Ectodermal cell (in vitro differentiated cells): Measurements from ENCODE around the gene DHX36.

Source experiments
- H3K27ac ChIP-seq: 2 replicates; pipeline ENCODE4 v1.7.0; 2013; ENCODE audit warnings: mild to moderate bottlenecking, low read depth, low read length; ENCODE audit not compliant: insufficient read depth, poor library complexity, severe bottlenecking
- H3K27me3 ChIP-seq: 2 replicates; pipeline ENCODE4 v1.7.0; 2013; ENCODE audit warnings: mild to moderate bottlenecking, low read length; ENCODE audit not compliant: insufficient read depth, control insufficient read depth, poor library complexity, severe bottlenecking
- H3K36me3 ChIP-seq: one replicate; pipeline ENCODE4 v1.7.0; 2013; ENCODE audit warnings: low read length; ENCODE audit not compliant: control insufficient read depth, insufficient read depth
- H3K4me1 ChIP-seq: one replicate; pipeline ENCODE4 v1.7.0; 2013; ENCODE audit warnings: low read length; ENCODE audit not compliant: control insufficient read depth, insufficient read depth
- H3K4me3 ChIP-seq: 2 replicates; pipeline ENCODE4 v1.7.0; 2013; ENCODE audit warnings: low read depth, low read length, control low read depth; ENCODE audit not compliant: insufficient read depth
- H3K9me3 ChIP-seq: 2 replicates; pipeline ENCODE4 v1.7.0; 2013; ENCODE audit warnings: mild to moderate bottlenecking, low read length, moderate library complexity; ENCODE audit not compliant: control insufficient read depth
- WGBS, 2 experiments: methylation state at CpG; one replicate each; pipeline ENCODE4 v1.1.7; 2013; ENCODE audit warnings: missing lambda C conversion rate in 2 of 2; 5-methylcytosine and 5-hydroxymethylcytosine counted together

The DHX36 gene

GRCh38 chr3:154290187-154290586, 34.1 kb downstream of the DHX36 start:
- WGBS, 2 experiments = 97 to 98% methylated on average over 5 of the region's 5 CpGs
- H3K4me3 ChIP-seq = no peak overlapping the region
- no peaks in the 10 kb centered on the region for H3K4me1 ChIP-seq
- no peaks in the 10 kb centered on the region for H3K9me3 ChIP-seq
- no peaks in the 10 kb centered on the region for H3K27me3 ChIP-seq
- no peak overlapping the region for H3K27ac ChIP-seq
- peaks cover 47% of the 10 kb centered on the region for H3K36me3 ChIP-seq

GRCh38 chr3:154285221-154285620, 39.1 kb downstream of the DHX36 start:
- no peaks in the 10 kb centered on the region for H3K27me3 ChIP-seq
- H3K36me3 ChIP-seq = peaks cover 32% of the 10 kb centered on the region
- H3K9me3 ChIP-seq = no peaks in the 10 kb centered on the region
- H3K4me1 ChIP-seq = no peaks in the 10 kb centered on the region
- no peak overlapping the region for H3K4me3 ChIP-seq
- H3K27ac ChIP-seq = no peak overlapping the region
- 96 to 100% methylated on average over 2 of the region's 2 CpGs for WGBS, 2 experiments

DNA sequence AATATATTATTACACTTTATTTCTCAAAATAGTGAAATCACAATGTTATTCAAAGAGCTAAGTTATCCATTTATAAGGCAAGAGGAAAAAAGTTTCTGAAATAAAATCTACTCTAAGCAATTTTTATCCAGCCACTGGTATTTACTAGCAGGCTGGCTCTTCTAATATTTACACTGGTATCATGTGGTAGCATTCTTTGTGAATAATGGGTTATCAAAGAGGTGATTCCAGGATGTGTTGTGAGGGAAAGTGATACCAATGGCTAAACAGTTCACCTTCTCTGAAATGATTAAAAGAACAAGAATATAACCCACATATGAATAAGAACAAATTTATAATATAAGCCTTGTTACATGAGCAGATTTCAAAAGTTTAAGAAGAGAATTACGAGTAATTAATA, 44.1 kb downstream of the DHX36 start:
- no peaks in the 10 kb centered on the region for H3K4me1 ChIP-seq

GRCh38 chr3:154275965-154276364, 48.3 kb downstream of the DHX36 start:
- H3K4me1 ChIP-seq = no peaks in the 10 kb centered on the region
- WGBS, 2 experiments = 96% methylated on average over 2 of the region's 2 CpGs
- no peak overlapping the region for H3K27ac ChIP-seq
- no peaks in the 10 kb centered on the region for H3K9me3 ChIP-seq
- H3K4me3 ChIP-seq = no peak overlapping the region
- H3K36me3 ChIP-seq = peaks cover 52% of the 10 kb centered on the region
- H3K27me3 ChIP-seq = no peaks in the 10 kb centered on the region

More for the DNA sequence above, 44.1 kb downstream of the DHX36 start:
- H3K27me3 ChIP-seq = no peaks in the 10 kb centered on the region
- H3K9me3 ChIP-seq = no peaks in the 10 kb centered on the region
- H3K4me3 ChIP-seq = no peak overlapping the region
- no peak overlapping the region for H3K27ac ChIP-seq
- 100% methylated on average over 1 of the region's 1 CpG; no CpG with 5 or more reads in 1 of the 2 experiments for WGBS, 2 experiments
- peaks cover 41% of the 10 kb centered on the region for H3K36me3 ChIP-seq

DNA sequence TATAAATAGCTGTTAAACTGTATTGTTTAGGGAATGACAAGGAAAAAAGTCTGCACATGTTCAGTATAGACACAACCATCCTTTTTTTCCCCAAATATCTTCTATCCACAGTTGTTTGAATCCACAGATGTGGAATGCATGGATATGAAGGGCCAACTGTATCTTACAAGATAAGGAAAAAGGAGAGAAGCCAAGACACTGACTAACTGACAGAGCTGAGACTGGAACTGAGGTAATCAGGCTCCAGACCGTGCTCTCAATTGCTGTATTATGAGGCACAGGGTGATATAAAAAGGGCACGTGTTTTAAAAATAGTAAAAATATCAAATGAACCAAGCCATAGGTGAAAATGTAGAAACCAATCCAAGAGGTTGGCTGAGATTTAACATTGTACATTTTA, 49.0 kb downstream of the DHX36 start:
- Histone ChIP-seq H3K27ac (no peak overlapping the region), H3K4me3 (no peak overlapping the region), H3K9me3 (no peaks in the 10 kb centered on the region), H3K4me1 (no peaks in the 10 kb centered on the region), H3K36me3 (peaks cover 46% of the 10 kb centered on the region), H3K27me3 (no peaks in the 10 kb centered on the region)
- 98 to 100% methylated on average over 1 to 2 of the region's 2 CpGs for WGBS, 2 experiments

- Histone ChIP-seq H3K4me3 (no peak overlapping the region), H3K4me1 (no peaks in the 10 kb centered on the region), H3K27me3 (no peaks in the 10 kb centered on the region), H3K9me3 (no peaks in the 10 kb centered on the region), H3K36me3 (peaks cover 46% of the 10 kb centered on the region), H3K27ac (no peak overlapping the region)
- WGBS, 2 experiments = 94 to 96% methylated on average over 2 of the region's 2 CpGs
Observed at GRCh38 chr3:154274348-154274747, 49.9 kb downstream of the DHX36 start.

DNA sequence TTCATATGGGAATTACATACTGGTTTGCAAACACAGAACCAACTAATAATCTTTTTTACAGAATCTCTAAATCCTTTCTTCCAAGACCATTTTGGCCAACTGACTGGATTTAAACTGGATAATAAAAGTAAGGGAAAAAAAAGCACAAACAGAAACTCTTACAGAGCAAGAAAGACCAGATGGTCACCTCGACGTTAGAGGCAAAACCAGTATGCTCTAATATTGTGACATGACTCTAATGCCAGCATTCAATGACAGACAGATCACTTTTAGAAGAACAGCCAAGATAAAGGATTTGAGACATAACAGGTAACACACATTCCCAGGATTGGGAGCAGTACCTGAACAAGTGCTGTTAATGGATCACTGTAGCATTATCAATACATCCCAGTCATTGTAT, 50.9 kb downstream of the DHX36 start:
- 94 to 96% methylated on average over 2 of the region's 2 CpGs for WGBS, 2 experiments
- H3K36me3 ChIP-seq = peaks cover 38% of the 10 kb centered on the region
- no peak overlapping the region for H3K4me3 ChIP-seq
- H3K27me3 ChIP-seq = no peaks in the 10 kb centered on the region
- no peaks in the 10 kb centered on the region for H3K9me3 ChIP-seq
- H3K27ac ChIP-seq = no peak overlapping the region
- H3K4me1 ChIP-seq = no peaks in the 10 kb centered on the region

DNA sequence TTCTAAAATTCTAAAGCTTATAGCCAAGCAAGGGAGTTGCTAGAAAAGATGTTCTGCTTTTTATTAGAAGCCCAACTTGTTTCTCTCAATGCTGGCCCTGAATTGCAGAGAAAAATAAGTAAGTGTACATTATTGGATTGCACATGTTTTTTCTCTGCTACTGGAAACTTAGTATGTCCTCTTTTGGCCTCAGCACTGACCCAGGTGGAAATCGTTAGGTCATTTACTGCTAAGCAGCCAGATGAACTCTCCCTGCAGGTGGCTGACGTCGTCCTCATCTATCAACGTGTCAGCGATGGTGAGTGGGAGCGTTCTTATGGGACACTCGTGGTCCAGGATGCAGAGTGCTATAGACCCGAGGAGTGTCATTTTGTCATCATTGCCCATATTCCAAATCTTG, 69.8 kb downstream of the DHX36 start:
- Histone ChIP-seq H3K36me3 (peaks cover 17% of the 10 kb centered on the region), H3K4me1 (no peaks in the 10 kb centered on the region), H3K27me3 (no peaks in the 10 kb centered on the region), H3K4me3 (no peak overlapping the region), H3K9me3 (no peaks in the 10 kb centered on the region), H3K27ac (no peak overlapping the region)
- 95 to 97% methylated on average over 8 of the region's 8 CpGs for whole genome bisulfite sequencing, 2 experiments

DNA sequence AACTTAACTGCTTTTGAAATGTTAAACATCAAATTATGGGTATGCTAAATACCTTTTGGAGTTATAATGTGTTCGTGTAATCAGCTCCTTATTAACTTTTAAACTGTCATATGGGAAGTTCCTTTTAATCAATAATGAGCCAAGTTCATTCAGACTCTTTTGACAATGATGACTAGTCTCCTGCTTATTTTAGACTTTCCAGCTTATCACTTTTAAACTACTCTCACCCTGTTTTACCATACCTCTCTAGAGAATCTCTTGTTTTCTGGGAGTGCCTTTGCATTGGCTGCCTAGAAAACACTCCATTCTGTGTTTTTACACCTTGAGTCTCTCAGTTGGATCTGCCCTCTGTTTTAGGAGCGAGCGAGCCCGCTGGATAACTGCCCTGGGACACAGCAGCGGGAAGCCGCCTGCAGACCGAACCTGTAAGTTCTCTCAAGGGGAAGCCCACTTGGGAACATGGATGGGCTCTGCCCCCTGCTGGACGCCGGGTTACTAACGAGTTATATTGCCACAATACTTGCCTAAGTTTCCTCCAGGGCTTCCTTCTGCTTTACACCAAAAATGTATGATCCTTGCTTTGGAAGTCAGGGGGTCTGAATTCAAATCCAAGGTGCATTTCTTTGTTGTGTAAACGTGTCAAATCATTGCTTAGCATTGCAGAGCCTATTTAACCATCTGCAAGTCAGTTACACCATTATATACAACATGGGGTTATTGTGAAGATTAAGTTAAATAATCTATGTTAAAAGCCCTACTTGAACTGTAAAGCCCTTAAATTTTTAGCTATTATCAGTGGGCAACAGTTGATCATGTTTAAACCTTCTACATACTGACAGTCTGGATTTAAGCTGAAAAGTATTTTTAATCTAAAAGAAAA, 71.3 kb downstream of the DHX36 start:
- H3K36me3 ChIP-seq = peaks cover 2% of the 10 kb centered on the region
- no peak overlapping the region for H3K4me3 ChIP-seq
- no peaks in the 10 kb centered on the region for H3K27me3 ChIP-seq
- H3K27ac ChIP-seq = no peak overlapping the region
- no peaks in the 10 kb centered on the region for H3K9me3 ChIP-seq
- WGBS, 2 experiments = 3 to 10% methylated on average over 10 of the region's 11 CpGs
- H3K4me1 ChIP-seq = no peaks in the 10 kb centered on the region

- no peak overlapping the region for H3K27ac ChIP-seq
- peaks cover 10% of the 10 kb centered on the region for H3K4me1 ChIP-seq
- H3K27me3 ChIP-seq = no peaks in the 10 kb centered on the region
- H3K9me3 ChIP-seq = no peaks in the 10 kb centered on the region
- WGBS, 2 experiments = 93 to 96% methylated on average over 3 of the region's 3 CpGs
- no peak overlapping the region for H3K4me3 ChIP-seq
- no peaks in the 10 kb centered on the region for H3K36me3 ChIP-seq
Observed at GRCh38 chr3:154251610-154252009, 72.7 kb downstream of the DHX36 start.
